ENCODE measurements around the gene SIK3. TPM values are rescaled to one million over a fixed set of nuclear protein-coding genes. Genes with fewer than 3 reads are reported as not detected.

Gene SIK3
- total RNA-seq, 4 donors from 2014 or later: 14.1 to 77.0 (median 40.7) TPM

DNA sequence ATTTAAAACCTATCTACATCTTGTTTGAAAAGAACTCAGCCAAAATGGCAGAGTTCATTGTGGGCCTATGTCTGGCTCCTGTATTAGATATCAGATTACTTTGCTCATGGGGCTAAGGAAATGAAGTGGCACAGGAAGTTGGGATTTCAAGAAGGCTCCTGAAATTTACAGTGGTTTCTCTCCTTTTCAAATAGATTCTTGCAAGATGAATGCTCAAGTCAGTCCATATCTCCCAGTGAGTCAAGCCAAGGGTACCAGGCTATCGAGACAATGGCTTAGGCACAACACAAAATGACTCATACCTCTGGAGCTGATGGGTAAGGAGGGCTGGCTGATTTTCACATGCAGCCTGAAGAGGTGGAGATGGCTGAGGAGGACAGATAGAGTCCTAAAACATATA lies 236.7 kb downstream of the SIK3 start:
- Histone ChIP-seq H3K9me3 (no peaks in the 10 kb centered on the region), H3K27me3 (no peaks in the 10 kb centered on the region), H3K27ac (no peak overlapping the region), H3K4me3 (no peak overlapping the region), H3K4me1 (no peaks in the 10 kb centered on the region), H3K36me3 (no peaks in the 10 kb centered on the region)
- no peak for TF ChIP-seq CTCF (IDR thresholded peaks at IDR 0.05)
- no peak for TF ChIP-seq POLR2A (IDR thresholded peaks at IDR 0.05)
- DNase-seq: no peak
- intact Hi-C loops (cut with DNase I; ENCODE audit: low total_unique reads): no loop called here

DNA sequence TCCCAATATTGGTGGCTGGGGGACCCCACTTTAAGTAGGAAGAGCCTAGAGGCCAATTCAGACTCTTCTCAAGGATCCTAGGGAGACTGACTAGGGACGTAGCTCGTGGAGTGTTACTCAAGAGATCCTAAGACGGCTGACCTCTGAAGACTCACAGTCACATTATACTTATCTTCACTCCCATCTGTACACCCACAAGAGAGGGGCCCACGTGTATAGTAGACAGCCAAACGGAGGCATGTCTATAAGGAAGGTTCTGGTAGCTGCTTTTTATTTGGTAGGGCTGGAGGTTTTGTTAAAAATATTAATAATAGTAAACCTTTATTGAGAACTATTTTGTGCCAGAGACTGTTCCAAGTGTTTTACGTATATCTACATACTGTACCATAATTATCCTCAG lies 237.9 kb downstream of the SIK3 start:
- intact Hi-C loops (cut with DNase I; ENCODE audit: low total_unique reads): no loop called here
- H3K36me3 ChIP-seq: no peaks in the 10 kb centered on the region
- no peaks in the 10 kb centered on the region for H3K9me3 ChIP-seq
- no peaks in the 10 kb centered on the region for H3K27me3 ChIP-seq
- no peak for DNase-seq
- no peaks in the 10 kb centered on the region for H3K4me1 ChIP-seq
- no peak overlapping the region for H3K27ac ChIP-seq
- H3K4me3 ChIP-seq: no peak overlapping the region
- TF ChIP-seq POLR2A (IDR thresholded peaks at IDR 0.05) (no peak), CTCF (IDR thresholded peaks at IDR 0.05) (no peak)

DNA sequence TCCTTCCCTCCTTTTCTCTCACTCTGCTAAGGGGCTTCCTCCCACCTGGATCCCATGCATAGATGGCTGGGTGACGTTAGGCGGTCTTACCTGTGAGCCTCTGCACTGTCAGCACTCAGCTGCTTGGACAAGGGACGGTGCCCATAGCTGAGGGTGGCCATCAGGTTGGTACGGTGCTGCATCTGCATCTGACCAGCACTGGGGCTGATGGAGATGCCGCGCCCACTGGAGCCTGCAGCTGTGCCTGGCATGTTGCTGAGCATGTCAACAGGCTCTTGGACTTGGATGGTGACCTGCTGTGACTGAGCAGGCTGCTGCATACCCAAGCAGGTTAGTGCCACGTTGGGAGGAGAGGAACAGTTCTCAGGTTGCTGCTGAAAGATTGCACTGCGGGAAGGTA lies 239.1 kb downstream of the SIK3 start:
- H3K4me1 ChIP-seq: no peaks in the 10 kb centered on the region
- H3K27me3 ChIP-seq: no peaks in the 10 kb centered on the region
- no peaks in the 10 kb centered on the region for H3K36me3 ChIP-seq
- H3K9me3 ChIP-seq: no peaks in the 10 kb centered on the region
- no peak overlapping the region for H3K27ac ChIP-seq
- intact Hi-C loops (cut with DNase I; ENCODE audit: low total_unique reads): no loop called here
- no peak for DNase-seq
- H3K4me3 ChIP-seq: no peak overlapping the region
- TF ChIP-seq POLR2A (IDR thresholded peaks at IDR 0.05) (no peak), CTCF (IDR thresholded peaks at IDR 0.05) (no peak)

- no peak overlapping the region for H3K27ac ChIP-seq
- H3K9me3 ChIP-seq: no peaks in the 10 kb centered on the region
- H3K4me3 ChIP-seq: no peak overlapping the region
- no peak for TF ChIP-seq POLR2A (IDR thresholded peaks at IDR 0.05)
- TF ChIP-seq CTCF (IDR thresholded peaks at IDR 0.05): no peak
- H3K36me3 ChIP-seq: no peaks in the 10 kb centered on the region
- H3K4me1 ChIP-seq: no peaks in the 10 kb centered on the region
- DNase-seq: no peak
- intact Hi-C loops (cut with DNase I; ENCODE audit: low total_unique reads): no loop called here
- no peaks in the 10 kb centered on the region for H3K27me3 ChIP-seq
Observed at GRCh38 chr11:116857936-116858335, 240.3 kb downstream of the SIK3 start.

DNA sequence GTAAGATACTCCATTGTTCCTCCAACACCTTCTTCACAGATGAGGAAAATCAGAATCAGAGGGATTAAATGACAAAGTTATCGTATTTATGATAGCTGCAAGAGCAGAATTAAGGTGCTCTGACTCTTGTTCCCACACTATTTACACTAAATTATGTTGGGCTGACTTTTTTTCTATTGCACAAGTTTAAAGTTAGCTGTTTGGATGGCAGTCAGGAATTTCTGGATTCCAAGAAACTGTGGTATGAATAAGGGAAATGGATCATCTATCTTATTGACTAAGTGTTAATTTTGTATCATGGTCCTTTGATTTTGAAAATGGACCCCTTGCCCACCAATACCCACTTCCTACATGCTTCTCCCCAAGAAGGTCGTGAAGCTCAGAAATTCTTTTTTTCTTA lies 240.9 kb downstream of the SIK3 start:
- TF ChIP-seq CTCF (IDR thresholded peaks at IDR 0.05) (no peak), POLR2A (IDR thresholded peaks at IDR 0.05) (no peak)
- no peak overlapping the region for H3K4me3 ChIP-seq
- no peaks in the 10 kb centered on the region for H3K36me3 ChIP-seq
- DNase-seq: no peak
- intact Hi-C loops (cut with DNase I; ENCODE audit: low total_unique reads): no loop called here
- H3K4me1 ChIP-seq: no peaks in the 10 kb centered on the region
- no peaks in the 10 kb centered on the region for H3K27me3 ChIP-seq
- H3K9me3 ChIP-seq: no peaks in the 10 kb centered on the region
- no peak overlapping the region for H3K27ac ChIP-seq
